AG10803 (cell line): Measurements from ENCODE around the gene ORC6.

Source experiments
- DNase-seq: peaks from one replicate; pipeline ENCODE4 v3.0.0; 2010; ENCODE audit warnings: low read depth
- H3K4me3 ChIP-seq: 2 replicates; pipeline ENCODE4 v1.5.1; 2011; ENCODE audit warnings: mild to moderate bottlenecking, low read length, control low read depth
- CTCF ChIP-seq: conservative IDR thresholded peaks from 2 replicates; pipeline ENCODE4 v1.5.1; 2011; ENCODE audit warnings: mild to moderate bottlenecking, low read length, control low read depth, inconsistent platforms

The ORC6 gene

GRCh38 chr16:46731691-46732555 is 42.5 kb downstream of the ORC6 start:
- TF ChIP-seq CTCF: no peak
- no peak overlapping the region for H3K4me3 ChIP-seq
- DNase-seq: no peak

GRCh38 chr16:46732561-46732960 is 43.1 kb downstream of the ORC6 start:
- DNase-seq: no peak
- no peak for TF ChIP-seq CTCF
- H3K4me3 ChIP-seq: no peak overlapping the region

GRCh38 chr16:46733319-46733830 is 43.9 kb downstream of the ORC6 start:
- no peak for TF ChIP-seq CTCF
- no peak for DNase-seq
- no peak overlapping the region for H3K4me3 ChIP-seq

- H3K4me3 ChIP-seq: no peak overlapping the region
- no peak for TF ChIP-seq CTCF
Measured at GRCh38 chr16:46736695-46737094, 47.2 kb downstream of the ORC6 start.

GRCh38 chr16:46737621-46738214 is 48.3 kb downstream of the ORC6 start:
- no peak for DNase-seq
- no peak for TF ChIP-seq CTCF
- no peak overlapping the region for H3K4me3 ChIP-seq

More at GRCh38 chr16:46736695-46737094, 47.2 kb downstream of the ORC6 start:
- no peak for DNase-seq

- no peak for TF ChIP-seq CTCF
- no peak for DNase-seq
Measured at GRCh38 chr16:46739934-46740333, 50.5 kb downstream of the ORC6 start.

More at GRCh38 chr16:46739934-46740333, 50.5 kb downstream of the ORC6 start:
- no peak overlapping the region for H3K4me3 ChIP-seq
